WTC11 (cell line): ENCODE data around the gene TEAD1.

Source experiments
- NR3C1 ChIP-seq: sonication (generic); formaldehyde crosslinking; conservative IDR thresholded peaks from 2 replicates; pipeline ENCODE4 v1.8.1; 2023; ENCODE audit warnings: low read depth, mild to moderate bottlenecking, missing genetic modification reagents
- TEAD4 ChIP-seq: sonication (generic); formaldehyde crosslinking; IDR thresholded peaks from 2 replicates; pipeline ENCODE4 v1.8.0; 2022; ENCODE audit warnings: mild to moderate bottlenecking, missing genetic modification reagents
- ZBTB21 ChIP-seq: sonication (generic); formaldehyde crosslinking; IDR thresholded peaks from 2 replicates; pipeline ENCODE4 v1.8.1; 2023; ENCODE audit warnings: mild to moderate bottlenecking, missing genetic modification reagents, borderline replicate concordance
- ZNF121 ChIP-seq: sonication (generic); formaldehyde crosslinking; IDR thresholded peaks from 2 replicates; pipeline ENCODE4 v1.8.0; 2023; ENCODE audit warnings: missing genetic modification reagents
- TF ChIP-seq, protein P1 (sequence below): sonication (generic); formaldehyde crosslinking; IDR thresholded peaks from 2 replicates; pipeline ENCODE4 v1.8.1; 2023; ENCODE audit warnings: mild to moderate bottlenecking, missing genetic modification reagents, moderate library complexity
- TF ChIP-seq, protein P2 (sequence below): fragments of 200-600 bp; IDR thresholded peaks from 2 replicates; pipeline ENCODE4 v1.8.0; 2022; ENCODE audit warnings: antibody characterized with exemption
- TF ChIP-seq, protein P3 (sequence below): sonication (generic); formaldehyde crosslinking; IDR thresholded peaks from 2 replicates; pipeline ENCODE4 v1.8.0; 2022; ENCODE audit warnings: mild to moderate bottlenecking, missing genetic modification reagents
- TF ChIP-seq, protein P4 (sequence below): sonication (generic); formaldehyde crosslinking; IDR thresholded peaks from 2 replicates; pipeline ENCODE4 v1.8.1; 2023; ENCODE audit warnings: mild to moderate bottlenecking, missing genetic modification reagents, borderline replicate concordance
- TF ChIP-seq, protein P5 (sequence below): sonication (generic); formaldehyde crosslinking; IDR thresholded peaks from 2 replicates; pipeline ENCODE4 v1.8.1; 2022; ENCODE audit warnings: mild to moderate bottlenecking, missing genetic modification reagents, moderate library complexity, borderline replicate concordance

DNA sequence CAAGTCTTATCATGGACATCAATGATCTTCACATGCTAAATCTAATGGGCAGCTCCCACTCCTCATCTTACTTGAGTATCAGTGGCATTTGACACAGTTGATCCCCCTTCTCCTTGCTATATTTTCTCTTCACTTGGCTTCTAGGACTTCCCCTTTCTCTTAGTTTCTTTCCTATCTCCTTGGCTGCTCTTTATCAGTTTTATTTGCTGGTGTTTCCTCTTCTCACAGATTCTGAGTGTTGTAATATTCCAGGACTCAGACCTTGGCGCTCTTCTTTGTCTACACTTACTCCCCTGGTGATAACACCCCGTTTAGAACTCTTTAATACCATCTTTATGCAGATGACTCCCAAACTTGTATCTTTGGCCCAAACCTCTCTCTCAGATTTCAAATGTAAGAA, 301.0 kb downstream of the TEAD1 start:
- TF ChIP-seq, protein P1, sequence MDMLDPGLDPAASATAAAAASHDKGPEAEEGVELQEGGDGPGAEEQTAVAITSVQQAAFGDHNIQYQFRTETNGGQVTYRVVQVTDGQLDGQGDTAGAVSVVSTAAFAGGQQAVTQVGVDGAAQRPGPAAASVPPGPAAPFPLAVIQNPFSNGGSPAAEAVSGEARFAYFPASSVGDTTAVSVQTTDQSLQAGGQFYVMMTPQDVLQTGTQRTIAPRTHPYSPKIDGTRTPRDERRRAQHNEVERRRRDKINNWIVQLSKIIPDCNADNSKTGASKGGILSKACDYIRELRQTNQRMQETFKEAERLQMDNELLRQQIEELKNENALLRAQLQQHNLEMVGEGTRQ, result no peak
- TF ChIP-seq NR3C1 (CRISPR knock-in tag), result no peak
- TF ChIP-seq, protein P2, sequence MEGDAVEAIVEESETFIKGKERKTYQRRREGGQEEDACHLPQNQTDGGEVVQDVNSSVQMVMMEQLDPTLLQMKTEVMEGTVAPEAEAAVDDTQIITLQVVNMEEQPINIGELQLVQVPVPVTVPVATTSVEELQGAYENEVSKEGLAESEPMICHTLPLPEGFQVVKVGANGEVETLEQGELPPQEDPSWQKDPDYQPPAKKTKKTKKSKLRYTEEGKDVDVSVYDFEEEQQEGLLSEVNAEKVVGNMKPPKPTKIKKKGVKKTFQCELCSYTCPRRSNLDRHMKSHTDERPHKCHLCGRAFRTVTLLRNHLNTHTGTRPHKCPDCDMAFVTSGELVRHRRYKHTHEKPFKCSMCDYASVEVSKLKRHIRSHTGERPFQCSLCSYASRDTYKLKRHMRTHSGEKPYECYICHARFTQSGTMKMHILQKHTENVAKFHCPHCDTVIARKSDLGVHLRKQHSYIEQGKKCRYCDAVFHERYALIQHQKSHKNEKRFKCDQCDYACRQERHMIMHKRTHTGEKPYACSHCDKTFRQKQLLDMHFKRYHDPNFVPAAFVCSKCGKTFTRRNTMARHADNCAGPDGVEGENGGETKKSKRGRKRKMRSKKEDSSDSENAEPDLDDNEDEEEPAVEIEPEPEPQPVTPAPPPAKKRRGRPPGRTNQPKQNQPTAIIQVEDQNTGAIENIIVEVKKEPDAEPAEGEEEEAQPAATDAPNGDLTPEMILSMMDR, result no peak
- TF ChIP-seq ZNF121, result no peak
- TF ChIP-seq TEAD4 (CRISPR knock-in tag), result no peak
- TF ChIP-seq, protein P3, sequence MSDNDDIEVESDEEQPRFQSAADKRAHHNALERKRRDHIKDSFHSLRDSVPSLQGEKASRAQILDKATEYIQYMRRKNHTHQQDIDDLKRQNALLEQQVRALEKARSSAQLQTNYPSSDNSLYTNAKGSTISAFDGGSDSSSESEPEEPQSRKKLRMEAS, result no peak
- no peak for TF ChIP-seq ZBTB21 (CRISPR knock-in tag)
- TF ChIP-seq, protein P4, sequence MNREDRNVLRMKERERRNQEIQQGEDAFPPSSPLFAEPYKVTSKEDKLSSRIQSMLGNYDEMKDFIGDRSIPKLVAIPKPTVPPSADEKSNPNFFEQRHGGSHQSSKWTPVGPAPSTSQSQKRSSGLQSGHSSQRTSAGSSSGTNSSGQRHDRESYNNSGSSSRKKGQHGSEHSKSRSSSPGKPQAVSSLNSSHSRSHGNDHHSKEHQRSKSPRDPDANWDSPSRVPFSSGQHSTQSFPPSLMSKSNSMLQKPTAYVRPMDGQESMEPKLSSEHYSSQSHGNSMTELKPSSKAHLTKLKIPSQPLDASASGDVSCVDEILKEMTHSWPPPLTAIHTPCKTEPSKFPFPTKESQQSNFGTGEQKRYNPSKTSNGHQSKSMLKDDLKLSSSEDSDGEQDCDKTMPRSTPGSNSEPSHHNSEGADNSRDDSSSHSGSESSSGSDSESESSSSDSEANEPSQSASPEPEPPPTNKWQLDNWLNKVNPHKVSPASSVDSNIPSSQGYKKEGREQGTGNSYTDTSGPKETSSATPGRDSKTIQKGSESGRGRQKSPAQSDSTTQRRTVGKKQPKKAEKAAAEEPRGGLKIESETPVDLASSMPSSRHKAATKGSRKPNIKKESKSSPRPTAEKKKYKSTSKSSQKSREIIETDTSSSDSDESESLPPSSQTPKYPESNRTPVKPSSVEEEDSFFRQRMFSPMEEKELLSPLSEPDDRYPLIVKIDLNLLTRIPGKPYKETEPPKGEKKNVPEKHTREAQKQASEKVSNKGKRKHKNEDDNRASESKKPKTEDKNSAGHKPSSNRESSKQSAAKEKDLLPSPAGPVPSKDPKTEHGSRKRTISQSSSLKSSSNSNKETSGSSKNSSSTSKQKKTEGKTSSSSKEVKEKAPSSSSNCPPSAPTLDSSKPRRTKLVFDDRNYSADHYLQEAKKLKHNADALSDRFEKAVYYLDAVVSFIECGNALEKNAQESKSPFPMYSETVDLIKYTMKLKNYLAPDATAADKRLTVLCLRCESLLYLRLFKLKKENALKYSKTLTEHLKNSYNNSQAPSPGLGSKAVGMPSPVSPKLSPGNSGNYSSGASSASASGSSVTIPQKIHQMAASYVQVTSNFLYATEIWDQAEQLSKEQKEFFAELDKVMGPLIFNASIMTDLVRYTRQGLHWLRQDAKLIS (CRISPR knock-in tag), result no peak
- TF ChIP-seq, protein P5, sequence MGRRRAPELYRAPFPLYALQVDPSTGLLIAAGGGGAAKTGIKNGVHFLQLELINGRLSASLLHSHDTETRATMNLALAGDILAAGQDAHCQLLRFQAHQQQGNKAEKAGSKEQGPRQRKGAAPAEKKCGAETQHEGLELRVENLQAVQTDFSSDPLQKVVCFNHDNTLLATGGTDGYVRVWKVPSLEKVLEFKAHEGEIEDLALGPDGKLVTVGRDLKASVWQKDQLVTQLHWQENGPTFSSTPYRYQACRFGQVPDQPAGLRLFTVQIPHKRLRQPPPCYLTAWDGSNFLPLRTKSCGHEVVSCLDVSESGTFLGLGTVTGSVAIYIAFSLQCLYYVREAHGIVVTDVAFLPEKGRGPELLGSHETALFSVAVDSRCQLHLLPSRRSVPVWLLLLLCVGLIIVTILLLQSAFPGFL (CRISPR knock-in tag), result no peak
